Measurements from ENCODE around the gene PARP8.

PARP8 gene

DNA sequence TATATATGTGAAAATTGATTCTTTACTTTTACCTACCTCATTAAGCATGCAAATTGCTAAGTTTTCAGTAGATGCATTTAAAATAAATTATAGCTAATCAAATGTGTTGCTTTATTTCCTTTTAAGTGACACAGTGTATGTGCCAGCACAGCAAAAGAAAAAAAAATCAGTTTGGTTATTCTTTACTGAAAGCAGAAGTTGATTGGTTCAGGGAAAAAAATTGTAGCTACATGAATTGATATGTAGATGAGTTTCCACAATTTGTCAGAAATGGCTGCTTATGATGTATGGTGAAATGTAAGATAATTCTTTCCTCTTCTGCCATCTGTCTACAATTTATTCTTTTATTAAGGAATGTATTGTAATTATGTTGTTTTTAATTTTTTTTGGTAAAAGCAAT is 57.8 kb downstream of the PARP8 start:
- Histone ChIP-seq H4K20me1 (ENCODE audit: insufficient read depth, low read length) (peaks cover 13% of the 10 kb centered on the region; the same call in 1 of the 2 replicates), H3K9me3 (ENCODE audit: insufficient read depth, low read length, severe bottlenecking) (no peaks in the 10 kb centered on the region), H3K79me2 (ENCODE audit: insufficient read depth, low read length) (peaks cover 98% of the 10 kb centered on the region), H3K36me3 (ENCODE audit: insufficient read depth, low read length) (no peaks in the 10 kb centered on the region), H3K27ac (ENCODE audit: low read length) (no peak overlapping the region), H3K4me3 (ENCODE audit: low read depth in 1 of 2, low read length in 2 of 2) (no peak overlapping the region), H3K27me3 (ENCODE audit: insufficient read depth, low read length, poor library complexity) (no peaks in the 10 kb centered on the region), H3K9ac (ENCODE audit: low read depth, low read length) (no peak overlapping the region), H3K4me1 (ENCODE audit: insufficient read depth, low read length) (no peaks in the 10 kb centered on the region; the same call in 1 of the 2 replicates), H2AFZ (ENCODE audit: low read depth, low read length) (no peak overlapping the region), H3K4me2 (ENCODE audit: insufficient read depth, low read length) (no peak overlapping the region)
- TF ChIP-seq, protein P1, sequence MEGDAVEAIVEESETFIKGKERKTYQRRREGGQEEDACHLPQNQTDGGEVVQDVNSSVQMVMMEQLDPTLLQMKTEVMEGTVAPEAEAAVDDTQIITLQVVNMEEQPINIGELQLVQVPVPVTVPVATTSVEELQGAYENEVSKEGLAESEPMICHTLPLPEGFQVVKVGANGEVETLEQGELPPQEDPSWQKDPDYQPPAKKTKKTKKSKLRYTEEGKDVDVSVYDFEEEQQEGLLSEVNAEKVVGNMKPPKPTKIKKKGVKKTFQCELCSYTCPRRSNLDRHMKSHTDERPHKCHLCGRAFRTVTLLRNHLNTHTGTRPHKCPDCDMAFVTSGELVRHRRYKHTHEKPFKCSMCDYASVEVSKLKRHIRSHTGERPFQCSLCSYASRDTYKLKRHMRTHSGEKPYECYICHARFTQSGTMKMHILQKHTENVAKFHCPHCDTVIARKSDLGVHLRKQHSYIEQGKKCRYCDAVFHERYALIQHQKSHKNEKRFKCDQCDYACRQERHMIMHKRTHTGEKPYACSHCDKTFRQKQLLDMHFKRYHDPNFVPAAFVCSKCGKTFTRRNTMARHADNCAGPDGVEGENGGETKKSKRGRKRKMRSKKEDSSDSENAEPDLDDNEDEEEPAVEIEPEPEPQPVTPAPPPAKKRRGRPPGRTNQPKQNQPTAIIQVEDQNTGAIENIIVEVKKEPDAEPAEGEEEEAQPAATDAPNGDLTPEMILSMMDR (IDR thresholded peaks at IDR 0.05; ENCODE audit: borderline replicate concordance, extremely low read depth, low read length, poor library complexity, severe bottlenecking), result no peak
- TF ChIP-seq EZH2 (IDR thresholded peaks at IDR 0.05; ENCODE audit: borderline replicate concordance, low read depth, low read length, severe bottlenecking), result no peak
- DNase-seq, result no peak
- ATAC-seq (ENCODE audit: insufficient read depth, low read depth), result no peak

DNA sequence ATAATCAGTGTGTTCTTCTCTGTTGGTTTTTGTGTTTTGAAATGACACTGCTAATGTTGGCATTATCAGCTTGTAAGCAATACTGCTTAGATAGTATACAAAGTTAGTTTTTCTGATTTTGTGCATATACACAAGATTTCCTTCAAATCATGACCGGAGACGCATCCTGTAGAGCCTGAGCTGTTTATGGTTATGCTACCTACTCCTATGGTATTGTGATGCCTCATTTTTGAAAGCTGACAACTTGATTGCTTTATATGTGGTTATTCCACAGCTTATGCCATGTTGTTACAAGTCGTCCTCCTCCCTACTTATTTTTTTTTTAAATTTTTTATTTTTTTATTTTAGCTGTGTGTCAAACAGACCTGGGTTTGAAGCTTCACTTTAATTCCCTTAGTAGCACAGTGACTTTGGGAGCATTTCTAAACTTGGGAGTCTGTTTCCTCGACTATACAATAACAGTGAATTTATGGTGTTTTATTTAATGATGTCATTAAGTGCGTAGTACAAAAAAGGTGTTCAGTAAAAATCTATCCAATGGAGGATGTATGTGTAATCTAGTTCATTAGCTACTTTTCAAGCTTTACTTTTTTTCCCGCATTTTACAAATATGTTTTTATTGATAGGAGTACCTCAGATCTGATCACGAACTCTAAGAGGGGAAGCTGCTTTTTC is 59.5 kb downstream of the PARP8 start:
- Histone ChIP-seq H4K20me1 (ENCODE audit: insufficient read depth, low read length) (peaks cover 9% of the 10 kb centered on the region; the same call in 1 of the 2 replicates), H3K9ac (ENCODE audit: low read depth, low read length) (no peak overlapping the region), H3K27ac (ENCODE audit: low read length) (no peak overlapping the region), H3K36me3 (ENCODE audit: insufficient read depth, low read length) (no peaks in the 10 kb centered on the region), H3K79me2 (ENCODE audit: insufficient read depth, low read length) (peaks cover 98% of the 10 kb centered on the region), H3K4me1 (ENCODE audit: insufficient read depth, low read length) (no peaks in the 10 kb centered on the region; the same call in 1 of the 2 replicates), H3K27me3 (ENCODE audit: insufficient read depth, low read length, poor library complexity) (no peaks in the 10 kb centered on the region), H2AFZ (ENCODE audit: low read depth, low read length) (no peak overlapping the region), H3K9me3 (ENCODE audit: insufficient read depth, low read length, severe bottlenecking) (no peaks in the 10 kb centered on the region), H3K4me3 (ENCODE audit: low read depth in 1 of 2, low read length in 2 of 2) (no peak overlapping the region), H3K4me2 (ENCODE audit: insufficient read depth, low read length) (no peak overlapping the region)
- TF ChIP-seq EZH2 (IDR thresholded peaks at IDR 0.05; ENCODE audit: borderline replicate concordance, low read depth, low read length, severe bottlenecking), result no peak
- TF ChIP-seq, protein P1 (IDR thresholded peaks at IDR 0.05; ENCODE audit: borderline replicate concordance, extremely low read depth, low read length, poor library complexity, severe bottlenecking), result no peak
- DNase-seq (no peak), ATAC-seq (ENCODE audit: insufficient read depth, low read depth) (no peak)

DNA sequence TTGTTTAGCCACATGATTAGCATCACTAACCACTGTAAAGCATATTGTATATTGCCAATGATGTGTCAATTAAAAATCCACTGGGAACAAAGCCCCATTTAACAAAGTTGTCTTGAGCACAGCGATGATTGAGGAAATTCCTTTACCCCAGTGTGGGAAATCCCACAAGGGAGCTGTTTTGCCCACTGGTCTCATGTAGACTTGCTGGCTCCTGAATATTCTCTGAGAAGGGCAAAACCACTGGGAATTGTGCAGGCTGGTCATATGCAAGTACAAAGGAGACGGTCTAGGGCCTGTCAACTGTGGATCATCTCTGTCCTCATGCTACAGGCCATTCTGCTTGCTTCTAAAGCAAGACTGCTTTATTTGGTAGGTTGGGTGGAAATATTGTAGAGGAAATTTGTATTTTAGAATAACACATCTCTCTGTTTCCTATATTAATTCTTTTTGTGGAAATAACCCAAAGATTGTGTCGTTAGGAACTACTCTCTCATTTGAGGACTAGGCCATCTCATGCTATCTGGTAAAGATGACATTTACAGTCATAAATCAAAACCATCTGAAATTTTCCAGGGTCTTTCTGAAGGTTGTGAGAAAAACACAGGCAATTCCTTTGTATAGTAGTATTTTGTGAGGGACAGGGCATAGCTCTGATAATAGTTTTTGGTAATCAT is 60.2 kb downstream of the PARP8 start:
- DNase-seq (no peak), ATAC-seq (ENCODE audit: insufficient read depth, low read depth) (no peak)
- Histone ChIP-seq H3K27ac (ENCODE audit: low read length) (peak overlapping the region; percentile 23; the same call in 1 of the 2 replicates), H3K79me2 (ENCODE audit: insufficient read depth, low read length) (peaks cover 98% of the 10 kb centered on the region), H3K4me2 (ENCODE audit: insufficient read depth, low read length) (no peak overlapping the region), H3K9me3 (ENCODE audit: insufficient read depth, low read length, severe bottlenecking) (no peaks in the 10 kb centered on the region), H3K4me3 (ENCODE audit: low read depth in 1 of 2, low read length in 2 of 2) (no peak overlapping the region), H3K27me3 (ENCODE audit: insufficient read depth, low read length, poor library complexity) (no peaks in the 10 kb centered on the region), H3K36me3 (ENCODE audit: insufficient read depth, low read length) (no peaks in the 10 kb centered on the region), H2AFZ (ENCODE audit: low read depth, low read length) (no peak overlapping the region), H3K9ac (ENCODE audit: low read depth, low read length) (no peak overlapping the region), H4K20me1 (ENCODE audit: insufficient read depth, low read length) (peaks cover 9% of the 10 kb centered on the region; the same call in 1 of the 2 replicates), H3K4me1 (ENCODE audit: insufficient read depth, low read length) (no peaks in the 10 kb centered on the region; the same call in 1 of the 2 replicates)
- TF ChIP-seq EZH2 (IDR thresholded peaks at IDR 0.05; ENCODE audit: borderline replicate concordance, low read depth, low read length, severe bottlenecking), result no peak
- TF ChIP-seq, protein P1 (IDR thresholded peaks at IDR 0.05; ENCODE audit: borderline replicate concordance, extremely low read depth, low read length, poor library complexity, severe bottlenecking), result no peak

Data from DND-41 (cell line).